ENCODE results near the gene CAB39L. TPM values are rescaled to one million over a fixed set of nuclear protein-coding genes. Genes with fewer than 3 reads are reported as not detected.

The CAB39L gene
- total and polyA plus RNA-seq, 2 donors (not counting 3 experiments of a cell fraction or from before 2014, with no cell fraction given) = 3.1 to 7.2 TPM

- Histone ChIP-seq H3K79me2 (ENCODE audit: control insufficient read depth, insufficient read depth, low read length) (no peaks in the 10 kb centered on the region), H3K36me3 (ENCODE audit: control insufficient read depth in 2 of 2, extremely low read depth in 1 of 2, insufficient read depth in 2 of 2, low read length in 2 of 2) (no peaks in the 10 kb centered on the region), H3K4me2 (ENCODE audit: insufficient read depth, low read length) (no peak overlapping the region), H3K27ac (ENCODE audit: insufficient read depth, low read depth, low read length) (no peak overlapping the region), H4K20me1 (replicated peaks; ENCODE audit: control insufficient read depth, extremely low read depth, insufficient read depth, low read length) (no peaks in the 10 kb centered on the region), H2AFZ (ENCODE audit: low read depth, low read length) (no peak overlapping the region), H3K4me1 (ENCODE audit: control insufficient read depth, extremely low read depth, insufficient read depth, low read length) (no peaks in the 10 kb centered on the region), H3K9me3 (replicated peaks; ENCODE audit: control insufficient read depth, insufficient read depth, low read length) (no peaks in the 10 kb centered on the region), H3K9ac (replicated peaks; ENCODE audit: extremely low read depth, insufficient read depth, low read length) (no peak overlapping the region), H3K9me1 (replicated peaks; ENCODE audit: control insufficient read depth, extremely low read depth, insufficient read depth, low read length) (no peaks in the 10 kb centered on the region), H3K27me3 (ENCODE audit: control insufficient read depth in 2 of 2, insufficient read depth in 2 of 2, low read length in 2 of 2) (no peaks in the 10 kb centered on the region), H3K4me3 (replicated peaks in 1 of 3; ENCODE audit: insufficient read depth in 1 of 3, low read depth in 1 of 3, low read length in 3 of 3) (no peak overlapping the region)
- no peak for DNase-seq (ENCODE audit: low read depth, low spot score)
- intact Hi-C loops (cut with micrococcal nuclease) (no loop called here), dilution Hi-C loops (cut with MboI; ENCODE audit: extremely low pct_ligation_motif_present, low sequenced_read_pairs) (no loop called here)
- POLR2A ChIA-PET = no interaction called here
- TF ChIP-seq EZH2 (IDR thresholded peaks at IDR 0.05; ENCODE audit: borderline replicate concordance, low read depth, low read length, severe bottlenecking) (no peak), POLR2A (IDR thresholded peaks at IDR 0.05; ENCODE audit: low read depth, low read length) (no peak), JUN (IDR thresholded peaks at IDR 0.05; ENCODE audit: borderline replicate concordance, insufficient read depth, insufficient read length, low read depth) (no peak), POLR2AphosphoS5 (IDR thresholded peaks at IDR 0.05; ENCODE audit: insufficient read depth, low read depth, low read length) (no peak), FOS (IDR thresholded peaks at IDR 0.05; ENCODE audit: borderline replicate concordance, insufficient read depth, low read length) (no peak), MYC (IDR thresholded peaks at IDR 0.05; ENCODE audit: low read depth, low read length) (no peak), CTCF (IDR thresholded peaks at IDR 0.05; ENCODE audit: extremely low read depth in 1 of 2, insufficient read depth in 1 of 2, low read depth in 1 of 2, low read length in 2 of 2) (no peak)
- TF ChIP-seq, protein P1, sequence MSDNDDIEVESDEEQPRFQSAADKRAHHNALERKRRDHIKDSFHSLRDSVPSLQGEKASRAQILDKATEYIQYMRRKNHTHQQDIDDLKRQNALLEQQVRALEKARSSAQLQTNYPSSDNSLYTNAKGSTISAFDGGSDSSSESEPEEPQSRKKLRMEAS (IDR thresholded peaks at IDR 0.05; ENCODE audit: insufficient read depth, insufficient read length) = no peak
- no TSS peak for BruUV-seq (replicated peaks)
- FAIRE-seq = peak; percentile 31
- CTCF ChIA-PET = interaction anchor here (0.6 kb wide), 1 partner anchor 16 kb away, joined by 3 read pairs; no protein-coding TSS in a partner anchor
Observed at GRCh38 chr13:49424011-49424560, 19.8 kb downstream of the CAB39L start.

Data from endothelial cell of umbilical vein (primary cell).